Ovary (tissue), 9 donors: ENCODE measurements around the gene MRTO4. TPM values are rescaled to one million over a fixed set of nuclear protein-coding genes. Genes with fewer than 3 reads are reported as not detected.

ENCODE experiments used
- DNase-seq, 5 donors: peaks; one replicate each; pipeline ENCODE4 v3.0.0-alpha.2; 2019 to 2020
- H3K27ac ChIP-seq, 2 donors: fragments of 200-600 bp; one replicate each; pipeline versions ENCODE4 v1.5.1 to v1.8.0; 2019 to 2022
- H3K27me3 ChIP-seq: fragments of 200-600 bp; one replicate; pipeline ENCODE4 v1.8.0; 2022
- H3K36me3 ChIP-seq: fragments of 200-600 bp; sonication (generic); one replicate; pipeline ENCODE4 v1.5.1; 2019
- H3K4me1 ChIP-seq: one replicate; pipeline ENCODE4 v1.8.1; 2013; ENCODE audit warnings: mild to moderate bottlenecking, moderate library complexity; ENCODE audit not compliant: insufficient read depth
- H3K4me3 ChIP-seq: fragments of 200-600 bp; sonication (generic); one replicate; pipeline ENCODE4 v1.5.1; 2017
- H3K9me3 ChIP-seq, 2 donors: fragments of 200-600 bp in 1 of 2; sonication (generic) in 1 of 2; one replicate each; pipeline versions ENCODE4 v1.5.1 to v1.8.1; 2013 to 2019; ENCODE audit warnings: mild to moderate bottlenecking in 1 of 2, moderate library complexity in 1 of 2
- EP300 ChIP-seq: sonication (generic); formaldehyde crosslinking; IDR thresholded peaks from one replicate; pipeline ENCODE4 v1.6.1; 2017; ENCODE audit warnings: antibody characterized with exemption
- POLR2A ChIP-seq: fragments of 450-650 bp; IDR thresholded peaks from one replicate; pipeline ENCODE4 v1.6.1; 2017; ENCODE audit warnings: antibody characterized with exemption, mild to moderate bottlenecking, moderate library complexity
- WGBS, 3 donors: extraction: QIAGEN DNeasy Blood & Tissue Kit in 1 of 3; methylation state at CpG; one replicate each; pipeline versions ENCODE4 v1.1.5 to v1.1.7; 2013 to 2017; 5-methylcytosine and 5-hydroxymethylcytosine counted together
- intact Hi-C, 4 donors: fragments of 100-400 bp; cut with DNase I; formaldehyde crosslinking; loops; one replicate each; pipeline versions ENCODE4 v1.11.0 to v1.15.1; 2022 to 2023
- polyA plus RNA-seq, 2 donors: library from polyadenylated mRNA; stranded (reverse); fragments of 200-250 nt in 1 of 2; fragments of 350-450 nt in 1 of 2; fragmentation: Illumina TruSeq in 1 of 2; extraction: RNeasy Lipid Tissue Mini Kit (QIAGEN cat#74804) in 1 of 2; gene quantifications; one replicate each; pipeline ENCODE4 v1.2.3, GENCODE V29; 2013 to 2014
- small RNA-seq: library from RNA; depleted of rRNA; stranded (forward); fragments of <200 nt; gene quantifications from one replicate; pipeline ENCODE3, GENCODE V24; 2016
- total RNA-seq, 7 donors: library from RNA; depleted of rRNA in 2 of 7; stranded (reverse); fragments of >200 nt in 2 of 7; fragmentation: NEBNext Ultra II Directional in 3 of 7; extraction: Animal tissue kit (Norgen Biotek cat#: 25700) in 3 of 7; gene quantifications; one replicate each; pipeline versions ENCODE4 v1.1.0 to v1.2.4, GENCODE V29; 2016 to 2023
- TF ChIP-seq, protein P1 (sequence below), 3 donors: fragments of 450-650 bp in 2 of 3; fragments of 200-600 bp in 1 of 3; IDR thresholded peaks; one replicate each; pipeline versions ENCODE4 v1.5.1 to v1.8.0; 2016 to 2022; ENCODE audit warnings: antibody characterized with exemption in 3 of 3, mild to moderate bottlenecking in 1 of 3
- donor health status: DM: no; HTN: no; CAD: no; lungs with moderate emphysema.
- donor health status: DM: no; HTN: no; CAD: no.
- donor health status: Bipolar disorder and iron deficiency.
- donor health status: DM: yes; HTN: yes; CAD: no.
- donor health status: DM: no; HTN: no; CAD: no.
- donor health status: DM: yes; HTN: yes; CAD: no.

The MRTO4 gene
- total and polyA plus RNA-seq, 9 donors: 14.3 to 49.1 (median 26.4) TPM

DNA sequence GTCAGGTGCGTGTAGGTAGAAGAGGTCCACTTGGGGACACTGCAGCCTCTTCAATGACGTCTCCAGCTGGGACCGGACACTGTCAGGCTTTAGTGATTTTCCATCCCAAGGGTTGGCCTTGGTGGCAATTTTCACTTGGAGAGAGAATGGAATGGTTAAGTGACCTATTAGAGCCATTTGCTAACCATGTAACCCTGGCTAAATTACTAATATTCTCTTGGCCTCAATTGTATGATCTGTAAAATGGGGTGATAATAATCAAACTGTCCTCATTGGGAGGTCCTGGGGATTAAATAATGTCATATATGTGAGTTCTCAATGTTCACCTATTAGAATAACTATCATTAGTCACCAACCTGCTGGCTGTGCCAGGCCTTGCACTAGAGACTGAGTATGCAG lies 56.9 kb downstream of the MRTO4 start:
- Histone ChIP-seq H3K27me3 (no peaks in the 10 kb centered on the region), H3K27ac (no peak overlapping the region), H3K9me3 (no peaks in the 10 kb centered on the region), H3K4me1 (peaks cover 14% of the 10 kb centered on the region), H3K36me3 (no peaks in the 10 kb centered on the region), H3K4me3 (no peak overlapping the region)
- TF ChIP-seq, protein P1, sequence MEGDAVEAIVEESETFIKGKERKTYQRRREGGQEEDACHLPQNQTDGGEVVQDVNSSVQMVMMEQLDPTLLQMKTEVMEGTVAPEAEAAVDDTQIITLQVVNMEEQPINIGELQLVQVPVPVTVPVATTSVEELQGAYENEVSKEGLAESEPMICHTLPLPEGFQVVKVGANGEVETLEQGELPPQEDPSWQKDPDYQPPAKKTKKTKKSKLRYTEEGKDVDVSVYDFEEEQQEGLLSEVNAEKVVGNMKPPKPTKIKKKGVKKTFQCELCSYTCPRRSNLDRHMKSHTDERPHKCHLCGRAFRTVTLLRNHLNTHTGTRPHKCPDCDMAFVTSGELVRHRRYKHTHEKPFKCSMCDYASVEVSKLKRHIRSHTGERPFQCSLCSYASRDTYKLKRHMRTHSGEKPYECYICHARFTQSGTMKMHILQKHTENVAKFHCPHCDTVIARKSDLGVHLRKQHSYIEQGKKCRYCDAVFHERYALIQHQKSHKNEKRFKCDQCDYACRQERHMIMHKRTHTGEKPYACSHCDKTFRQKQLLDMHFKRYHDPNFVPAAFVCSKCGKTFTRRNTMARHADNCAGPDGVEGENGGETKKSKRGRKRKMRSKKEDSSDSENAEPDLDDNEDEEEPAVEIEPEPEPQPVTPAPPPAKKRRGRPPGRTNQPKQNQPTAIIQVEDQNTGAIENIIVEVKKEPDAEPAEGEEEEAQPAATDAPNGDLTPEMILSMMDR (IDR thresholded peaks at IDR 0.05): no peak
- TF ChIP-seq EP300: no peak
- TF ChIP-seq POLR2A: no peak
- DNase-seq: no peak
- intact Hi-C loops: no loop called here
- 91 to 98% (median 97%) methylated on average over 3 of the region's 3 CpGs for WGBS, 3 donors

DNA sequence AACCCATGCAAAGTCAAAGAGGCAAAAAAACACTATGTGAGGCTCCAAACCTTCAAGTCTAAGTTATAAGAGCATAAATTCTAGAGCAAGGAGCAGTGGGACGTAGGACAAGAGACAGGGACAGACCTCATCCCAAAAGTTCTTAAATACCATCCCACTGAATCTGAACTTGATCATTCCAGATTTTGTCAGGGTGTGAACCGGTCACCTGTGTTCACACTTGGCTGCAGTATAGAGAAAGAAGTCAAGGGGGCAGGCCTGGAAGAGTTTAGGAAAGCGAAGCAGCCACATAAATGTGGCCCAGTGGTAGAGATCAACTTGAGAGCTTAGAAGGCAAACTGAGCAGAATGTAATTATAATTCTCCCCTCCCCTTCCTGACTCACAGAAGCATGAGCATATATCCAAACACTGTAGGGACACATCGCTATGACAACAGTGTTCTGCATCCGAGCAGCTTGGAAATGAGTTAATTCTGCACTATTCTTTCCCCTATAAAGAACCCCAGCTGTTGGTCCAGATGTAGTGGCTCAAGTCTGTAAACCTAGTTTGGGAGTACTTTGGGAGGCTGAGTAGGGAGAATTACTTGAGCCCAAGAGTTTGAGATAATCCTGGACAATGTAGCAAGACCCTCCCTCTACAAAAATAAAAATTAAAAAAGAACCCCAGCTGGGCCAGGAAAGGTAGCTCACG lies 57.7 kb downstream of the MRTO4 start:
- 85 to 86% (median 86%) methylated on average over 6 of the region's 6 CpGs for WGBS, 3 donors
- Histone ChIP-seq H3K4me3 (no peak overlapping the region), H3K36me3 (no peaks in the 10 kb centered on the region), H3K27me3 (no peaks in the 10 kb centered on the region), H3K4me1 (peaks cover 14% of the 10 kb centered on the region), H3K27ac (no peak overlapping the region), H3K9me3 (no peaks in the 10 kb centered on the region)
- intact Hi-C loops: no loop called here
- DNase-seq: no peak
- TF ChIP-seq, protein P1 (IDR thresholded peaks at IDR 0.05): no peak
- TF ChIP-seq EP300: no peak
- TF ChIP-seq POLR2A: no peak

Small RNA genes within 50 kb of the gene (small RNA-seq; reads per million reads assigned to genes)
- not detected for gene RNU6-1099P

Other genes starting within 250 kb of the MRTO4 start
- gene UBR4, start 41.5 kb upstream of the MRTO4 start, total RNA-seq: 100 to 1,000 TPM in 5 of 7 donors, 10 to 100 TPM in 2; 86.7 to 139 (median 120) TPM
- gene UBR4, start 41.5 kb upstream of the MRTO4 start, polyA plus RNA-seq: 100 to 1,000 TPM in 1 of 2 donors, 10 to 100 TPM in 1; 78.7 to 118 TPM
- 10 to 100 TPM; 22.5 to 53.9 (median 34.4) TPM for gene EMC1, start 281 bp upstream of the MRTO4 start, total RNA-seq
- 10 to 100 TPM; 15.0 to 36.7 TPM for gene EMC1, start 281 bp upstream of the MRTO4 start, polyA plus RNA-seq
- 1 to 10 TPM; 1.7 to 3.5 (median 2.0) TPM for gene AKR7A3, start 37.0 kb downstream of the MRTO4 start, total RNA-seq
- gene AKR7A3, start 37.0 kb downstream of the MRTO4 start, polyA plus RNA-seq: under 1 TPM; 0.23 to 0.96 TPM
- 10 to 100 TPM; 44.6 to 83.6 (median 68.1) TPM for gene AKR7A2, start 60.3 kb downstream of the MRTO4 start, total RNA-seq
- gene AKR7A2, start 60.3 kb downstream of the MRTO4 start, polyA plus RNA-seq: 10 to 100 TPM; 37.9 to 51.8 TPM
- gene SLC66A1, start 60.5 kb downstream of the MRTO4 start, total RNA-seq: 10 to 100 TPM in 5 of 7 donors, 1 to 10 TPM in 2; 9.2 to 15.2 (median 10.4) TPM
- 1 to 10 TPM; 2.4 to 10.0 TPM for gene SLC66A1, start 60.5 kb downstream of the MRTO4 start, polyA plus RNA-seq
- 100 to 1,000 TPM in 5 of 7 donors, 10 to 100 TPM in 2; 85.0 to 347 (median 258) TPM for gene CAPZB, start 233.7 kb downstream of the MRTO4 start, total RNA-seq
- 100 to 1,000 TPM; 253 to 391 TPM for gene CAPZB, start 233.7 kb downstream of the MRTO4 start, polyA plus RNA-seq